Dedifferentiated amniotic fluid mesenchymal stem cell (primary cell): ENCODE data around the gene ARHGAP30.
A peak's percentile ranks its signal among the peaks of the same experiment; 100 is the strongest.
"Not testable (repeated sequence)": the region's sequence is repeated elsewhere in the genome, so short reads cannot be mapped to it uniquely, and the experiment has no call there.

Experiments used
- DNase-seq: peaks from one replicate; pipeline ENCODE4 v3.0.0-alpha.2; 2016; ENCODE audit errors: extremely low spot score

The ARHGAP30 gene

GRCh38 chr1:161069731-161070270 is at the start of gene ARHGAP30:
Gene ARHGAP30 (minus strand): TSS chr1:161069891. CDS start chr1:161069624, 267 bp downstream.
- DNase-seq: no peak

DNA sequence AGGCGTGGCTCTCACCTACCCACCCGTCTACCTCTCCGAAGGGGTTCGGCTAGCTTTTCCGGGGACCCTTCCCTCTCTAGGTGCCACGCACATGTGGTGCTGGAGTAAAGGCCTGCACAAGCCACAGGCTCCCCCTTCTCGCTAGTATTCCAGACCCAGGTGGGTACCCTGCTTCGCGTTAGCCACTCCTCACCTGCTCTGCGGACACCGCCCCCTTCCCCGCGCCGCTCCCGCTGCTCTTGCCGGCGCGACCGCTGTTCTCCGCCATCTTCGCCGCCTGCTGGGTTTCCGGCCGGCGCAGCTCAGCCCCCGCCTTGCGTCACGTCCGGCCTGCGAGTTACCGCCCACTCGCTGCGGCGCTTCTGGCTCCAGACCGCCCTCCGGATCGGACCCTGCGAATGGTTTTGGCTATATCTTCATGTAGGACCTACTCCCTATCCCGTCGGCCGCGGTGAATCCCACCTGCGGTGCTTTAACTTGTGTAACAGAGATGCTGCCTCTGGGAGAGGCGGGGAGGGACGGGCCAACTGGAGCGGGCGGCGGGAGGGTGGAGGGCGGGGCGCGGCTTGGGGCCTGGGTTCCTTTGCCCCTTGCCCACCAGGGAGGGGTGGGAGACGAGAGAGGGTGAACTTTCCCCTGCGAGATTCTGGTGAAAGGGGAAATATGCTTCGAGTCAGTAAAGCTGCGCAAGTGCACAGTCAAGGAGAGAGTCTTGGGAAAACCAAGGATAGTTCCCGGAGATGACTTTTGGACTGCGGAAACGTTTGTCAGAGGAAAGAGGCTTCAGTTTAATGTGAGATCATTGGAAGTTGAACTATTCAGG is 48.3 kb upstream of the ARHGAP30 start, which contains the start of the genes NIT1 and PFDN2:
TSS of gene NIT1 (plus strand) at position 347 of the 823 bp plus-strand sequence. CDS start at position 419, 72 bp downstream.
TSS of gene PFDN2 (minus strand) at position 279 of the 823 bp plus-strand sequence. CDS start at position 268, 11 bp downstream.
- DNase-seq: peak; percentile 73

GRCh38 chr1:161115961-161116360 is 46.3 kb upstream of the ARHGAP30 start:
- DNase-seq: not testable (repeated sequence)

DNA sequence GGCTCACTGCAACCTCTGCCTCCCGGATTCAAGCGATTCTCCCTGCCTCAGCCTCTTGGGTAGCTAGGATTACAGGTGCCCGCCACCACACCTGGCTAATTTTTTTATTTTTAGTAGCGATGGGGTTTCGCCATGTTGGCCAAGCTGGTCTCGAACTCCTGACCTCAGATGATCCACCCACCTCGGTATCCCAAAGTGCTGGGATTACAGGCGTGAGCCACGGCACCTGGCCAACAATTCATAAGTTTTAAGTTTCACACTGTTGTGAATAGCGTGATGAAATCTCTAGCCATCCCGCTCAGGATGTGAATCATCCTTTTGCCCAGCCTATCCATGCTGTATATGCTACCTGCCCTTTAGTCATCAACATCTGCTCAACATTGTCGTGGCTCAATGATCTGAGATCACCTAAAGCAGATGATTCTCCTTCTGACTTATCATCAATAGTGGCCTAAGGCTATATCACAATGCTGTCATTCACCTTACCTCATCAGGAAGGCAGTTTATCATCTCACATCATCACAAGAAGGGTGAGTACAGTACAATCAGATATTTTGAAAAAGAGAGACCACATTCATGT is 45.5 kb upstream of the ARHGAP30 start:
- no peak for DNase-seq

DNA sequence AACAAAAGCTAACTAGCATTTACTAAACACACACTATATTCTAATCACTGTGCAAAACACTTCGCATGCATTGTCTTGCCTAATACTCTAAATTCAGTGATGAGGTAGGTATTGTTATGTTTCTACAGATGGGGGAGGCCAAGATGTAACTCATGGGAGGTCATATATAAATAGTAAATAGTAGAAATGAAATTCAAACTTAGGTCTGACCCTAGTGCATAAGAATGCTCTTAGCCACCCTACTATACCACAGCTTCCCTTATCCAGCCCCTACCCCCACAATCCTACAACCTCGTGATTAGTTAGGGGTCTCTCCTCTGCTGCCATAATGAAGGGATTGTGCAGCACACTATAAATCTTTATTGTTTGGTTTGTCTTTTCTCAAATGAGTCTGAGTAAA is 44.9 kb upstream of the ARHGAP30 start:
- DNase-seq: no peak

DNA sequence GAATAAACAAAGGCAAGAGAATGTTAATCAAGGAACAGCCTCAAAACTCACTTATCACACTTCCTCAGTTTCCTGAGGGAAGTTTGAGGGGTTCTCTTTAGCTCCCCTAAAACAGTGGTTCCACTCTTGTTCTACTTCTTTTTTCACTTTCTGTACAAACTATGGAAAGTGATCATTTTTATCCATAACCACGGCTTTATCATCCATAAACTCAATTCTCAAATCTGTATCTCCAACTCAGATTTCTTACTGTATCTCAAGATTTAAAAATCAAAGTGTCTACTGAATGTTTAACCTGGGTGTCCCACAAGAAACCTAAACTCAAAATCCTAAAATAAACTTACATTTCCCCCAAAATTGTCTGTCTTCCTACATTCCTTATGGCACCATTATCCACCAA is 44.2 kb upstream of the ARHGAP30 start:
- DNase-seq: no peak

DNA sequence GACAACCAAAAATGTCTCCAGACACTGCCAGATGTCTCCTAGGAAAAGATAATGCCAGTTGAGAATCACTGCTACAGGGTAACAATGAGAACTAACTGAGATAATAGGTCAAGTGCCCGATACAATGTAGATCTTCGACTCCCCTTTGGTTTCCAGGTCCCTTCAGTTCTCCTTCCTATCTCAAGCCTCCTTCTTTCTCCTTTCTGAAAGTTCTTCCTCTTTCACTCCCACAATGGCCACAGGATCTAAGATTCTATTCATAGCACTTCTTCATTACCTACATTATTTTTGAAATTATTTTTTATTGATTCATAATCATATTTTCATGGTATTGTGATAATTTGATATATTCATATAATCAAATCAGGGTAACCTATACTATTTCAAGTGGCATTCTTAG is 41.8 kb upstream of the ARHGAP30 start:
- no peak for DNase-seq

- no peak for DNase-seq
These were observed 41.4 kb upstream of the ARHGAP30 start for GRCh38 chr1:161111117-161111516.

- DNase-seq: no peak
These were observed 36.7 kb upstream of the ARHGAP30 start for GRCh38 chr1:161106431-161106830.

DNA sequence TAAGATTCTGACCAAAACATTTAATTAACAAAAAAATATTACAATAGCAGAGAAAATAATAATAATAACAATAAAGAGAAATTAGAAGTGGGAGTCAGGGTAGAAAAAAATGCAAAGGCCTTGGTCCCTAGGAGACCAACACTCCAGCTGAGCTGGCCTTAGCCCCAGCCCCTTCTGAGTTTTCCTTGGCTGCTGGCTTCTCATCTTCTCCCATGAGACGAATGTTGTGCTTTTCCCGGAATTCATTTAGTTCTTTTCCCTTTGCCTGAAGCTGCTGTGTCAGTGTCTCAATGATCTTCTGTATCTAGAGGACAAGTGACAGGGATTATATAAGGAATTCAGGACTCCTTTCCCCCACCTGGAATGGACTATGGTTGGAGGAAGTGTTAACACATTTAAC is 30.9 kb upstream of the ARHGAP30 start:
- no peak for DNase-seq

DNA sequence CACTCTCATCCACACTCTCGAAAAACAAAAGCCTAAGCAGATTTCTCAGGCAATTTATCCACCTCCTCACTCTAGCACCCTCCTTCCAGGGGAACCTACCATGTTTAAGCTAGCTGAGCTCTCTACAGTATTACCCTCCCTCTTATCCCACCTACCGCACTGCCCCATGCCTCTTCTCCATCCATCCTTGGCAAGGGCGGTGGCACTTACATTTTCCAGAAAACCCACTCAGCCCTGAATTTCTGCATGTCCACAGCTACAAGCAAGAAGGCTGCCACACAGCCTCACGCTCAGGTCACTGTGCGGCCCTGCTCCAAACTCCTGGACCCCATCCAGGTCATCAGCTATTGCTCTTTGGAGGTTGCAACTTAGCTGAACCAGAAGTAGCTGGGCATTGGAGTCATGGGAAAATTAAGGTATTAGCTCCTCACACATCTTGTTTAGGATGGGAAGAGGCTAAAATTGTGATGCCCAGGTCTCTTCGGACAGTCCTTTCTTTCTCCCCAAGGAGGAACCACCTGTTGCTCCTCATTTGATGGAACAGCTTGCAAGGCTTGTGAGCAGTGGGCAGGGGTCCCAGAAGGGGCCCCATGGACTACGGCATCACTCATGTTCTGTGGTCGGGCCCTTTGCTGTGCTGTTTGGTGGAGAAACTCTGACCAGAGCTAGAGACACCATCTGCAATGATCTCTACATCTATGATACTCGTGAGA is 29.6 kb upstream of the ARHGAP30 start:
- no peak for DNase-seq

DNA sequence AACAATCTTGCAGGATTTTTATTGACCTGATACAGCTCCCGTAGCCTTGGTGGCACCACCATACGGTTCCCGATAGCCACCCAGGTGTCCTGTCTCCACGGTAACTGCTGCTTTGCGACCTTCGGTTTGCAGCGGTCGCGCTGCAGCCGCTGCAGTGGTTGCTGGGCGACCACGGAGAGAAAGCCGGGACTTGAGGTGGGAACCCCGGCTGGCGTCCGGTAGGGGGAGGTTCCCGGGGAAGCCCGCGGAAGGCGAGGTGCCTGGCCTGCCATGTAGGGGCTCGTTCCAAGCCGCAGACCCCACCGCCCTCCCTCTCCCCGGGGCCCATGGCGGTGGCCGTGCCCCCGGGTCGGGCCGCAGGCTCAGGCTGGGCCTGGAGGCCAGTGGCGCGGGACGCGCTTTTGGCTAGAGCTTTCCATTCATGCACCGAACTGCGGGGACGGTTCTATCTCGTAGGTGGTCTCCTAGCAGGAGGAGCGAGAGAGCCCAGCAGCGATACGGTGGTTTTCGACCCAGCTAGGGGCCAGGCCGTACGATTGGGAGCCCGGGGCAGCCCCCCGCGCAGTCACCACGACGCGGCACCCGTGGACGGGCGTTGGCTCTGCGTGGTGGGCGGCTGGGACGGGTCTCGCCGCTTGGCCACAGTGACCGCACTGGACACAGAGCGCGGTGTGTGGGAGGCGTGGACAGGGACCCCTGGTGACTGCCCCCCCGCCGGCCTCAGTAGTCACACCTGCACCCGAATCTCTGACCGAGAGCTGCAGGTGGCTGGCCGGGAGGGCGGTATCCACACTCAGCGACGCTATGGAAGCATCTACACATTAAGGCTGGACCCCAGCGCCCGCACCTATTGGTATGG is 28.7 kb upstream of the ARHGAP30 start, which contains the start of gene KLHDC9:
TSS of gene KLHDC9 (plus strand) at position 152 of the 859 bp plus-strand sequence. CDS start at position 327, 175 bp downstream.
- no peak for DNase-seq

- DNase-seq: peak; percentile 73
These were observed 26.8 kb upstream of the ARHGAP30 start for GRCh38 chr1:161096530-161096929.

- no peak for DNase-seq
These were observed 26.3 kb upstream of the ARHGAP30 start for GRCh38 chr1:161096015-161096414.

- no peak for DNase-seq
These were observed 25.5 kb upstream of the ARHGAP30 start for GRCh38 chr1:161095230-161095629.

DNA sequence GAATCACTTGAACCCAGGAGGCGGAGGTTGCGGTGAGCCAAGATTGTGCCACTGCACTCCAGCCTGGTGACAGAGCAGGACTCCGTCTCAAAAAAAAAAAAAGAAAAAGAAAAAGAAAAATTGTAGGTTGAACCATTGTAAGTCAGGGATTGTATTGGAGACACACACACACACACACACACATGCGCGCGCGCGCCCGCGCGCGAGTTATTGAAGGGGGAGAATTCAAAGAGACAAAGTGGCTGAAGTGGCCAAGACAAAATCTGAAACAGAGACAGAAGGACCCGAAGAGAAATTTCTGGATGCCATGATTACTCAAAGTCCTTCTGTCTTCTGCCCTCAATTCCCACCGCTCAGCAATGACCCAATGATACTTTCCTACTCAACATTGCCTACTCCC is 24.8 kb upstream of the ARHGAP30 start:
- DNase-seq: no peak

DNA sequence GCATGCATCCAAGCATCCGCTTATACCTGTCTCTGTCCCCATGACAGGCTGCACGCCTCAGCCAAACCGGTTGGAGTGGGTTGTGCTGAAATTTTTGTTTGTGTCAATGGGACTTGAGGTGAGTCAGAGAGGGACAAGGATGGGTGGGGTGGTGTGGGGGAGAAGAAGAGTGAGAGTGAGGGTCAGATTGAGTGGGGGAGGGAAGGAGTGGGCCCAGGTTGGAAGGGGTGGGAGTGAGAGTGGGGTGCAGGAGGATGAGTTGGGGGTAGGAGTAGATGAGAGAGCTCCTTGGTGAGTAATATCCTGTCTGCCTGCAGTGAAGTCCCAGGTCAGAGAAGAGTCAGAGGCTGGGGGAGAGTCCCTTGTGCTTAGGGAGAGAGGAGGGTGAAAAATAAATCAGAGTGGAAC is 22.9 kb upstream of the ARHGAP30 start:
- no peak for DNase-seq

- DNase-seq: no peak
These were observed 22.3 kb upstream of the ARHGAP30 start for GRCh38 chr1:161091796-161092507.

DNA sequence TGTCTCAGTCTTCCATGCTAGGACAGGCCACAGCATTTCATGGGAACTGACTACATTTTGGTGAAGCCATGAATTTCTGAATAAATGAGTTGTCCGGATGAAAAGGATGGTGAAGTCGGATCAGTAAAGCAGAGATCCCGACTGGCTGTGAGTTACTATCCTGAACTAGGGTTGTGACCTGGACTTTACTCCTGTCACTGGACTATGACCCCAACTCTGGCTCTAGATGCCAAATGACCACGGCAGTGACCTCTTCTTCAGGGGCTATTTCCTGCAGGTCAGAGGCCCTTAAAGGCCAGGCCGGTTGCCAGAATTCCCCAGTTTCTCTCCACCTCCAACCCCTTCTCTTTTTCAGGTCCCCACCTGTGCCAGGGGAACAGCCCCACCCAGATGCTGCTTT is 21.4 kb upstream of the ARHGAP30 start:
- no peak for DNase-seq

DNA sequence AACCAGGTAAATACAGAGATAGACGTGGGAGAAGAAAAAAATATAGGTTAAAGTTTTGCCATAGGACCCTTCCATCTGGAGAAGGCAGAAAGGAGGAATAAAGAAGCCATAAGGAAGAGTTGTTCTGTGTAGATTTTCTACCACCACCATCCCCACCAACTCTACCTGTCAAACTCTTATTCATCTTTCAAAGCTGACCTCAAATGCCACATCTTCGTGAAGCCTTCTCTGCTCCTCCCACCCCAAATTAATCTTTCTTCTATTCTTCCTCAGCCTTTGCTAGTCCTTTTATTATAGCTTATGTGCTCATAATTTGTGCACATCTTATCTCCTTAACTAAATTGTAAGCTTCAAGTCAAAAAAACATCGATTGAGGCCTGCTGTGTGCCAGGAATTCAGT is 20.9 kb upstream of the ARHGAP30 start:
- no peak for DNase-seq
